Small intestine (tissue), 16 donors: ENCODE data around the gene FLNA. TPM values are rescaled to one million over a fixed set of nuclear protein-coding genes. Genes with fewer than 3 reads are reported as not detected.

Experiments used
- DNase-seq, 2 donors: peaks; one replicate each; pipeline versions ENCODE4 v3.0.0 to v3.0.0-alpha.2; 2013
- FAIRE-seq: peaks from 2 replicates; lab custom pipeline; 2012; peaks lifted over from hg19 to GRCh38; lab: Jason Lieb, UNC
- H3K27ac ChIP-seq, 3 donors: one replicate each; pipeline ENCODE4 v1.5.1; 2013; ENCODE audit warnings: low read length in 2 of 3, mild to moderate bottlenecking in 2 of 3, control low read depth in 1 of 3, inconsistent platforms in 1 of 3, low read depth in 1 of 3, moderate library complexity in 1 of 3
- H3K27me3 ChIP-seq, 3 donors: one replicate each; pipeline ENCODE4 v1.6.1; 2013; ENCODE audit warnings: low read length in 3 of 3, inconsistent platforms in 1 of 3; ENCODE audit not compliant: control insufficient read depth in 3 of 3, insufficient read depth in 3 of 3
- H3K36me3 ChIP-seq, 3 donors: one replicate each; pipeline ENCODE4 v1.6.1; 2013; ENCODE audit warnings: low read length in 3 of 3, inconsistent platforms in 1 of 3, low read depth in 1 of 3, mild to moderate bottlenecking in 1 of 3, moderate library complexity in 1 of 3; ENCODE audit not compliant: control insufficient read depth in 3 of 3, insufficient read depth in 2 of 3
- H3K4me1 ChIP-seq, 3 donors: one replicate each; pipeline ENCODE4 v1.6.1; 2013; ENCODE audit warnings: low read length in 2 of 3, inconsistent platforms in 1 of 3, low read depth in 1 of 3, mild to moderate bottlenecking in 1 of 3, moderate library complexity in 1 of 3; ENCODE audit not compliant: control insufficient read depth in 3 of 3, insufficient read depth in 2 of 3
- H3K4me3 ChIP-seq, 3 donors: one replicate each; pipeline ENCODE4 v1.5.1; 2013; ENCODE audit warnings: low read length in 3 of 3, control low read depth in 1 of 3, inconsistent platforms in 1 of 3, low read depth in 1 of 3, mild to moderate bottlenecking in 1 of 3, moderate library complexity in 1 of 3
- H3K9me3 ChIP-seq, 2 donors: one replicate each; pipeline ENCODE4 v1.6.1; 2013; ENCODE audit warnings: low read depth in 1 of 2, low read length in 1 of 2; ENCODE audit not compliant: control insufficient read depth in 2 of 2, insufficient read depth in 1 of 2
- WGBS, 3 donors: extraction: QIAGEN DNeasy Blood & Tissue Kit; methylation state at CpG; one replicate each; pipeline ENCODE4 v1.1.7; 2013; 5-methylcytosine and 5-hydroxymethylcytosine counted together
- long read RNA-seq, 10 donors: transcript quantifications; one replicate each; lab custom pipeline, GENCODE V29; 2026
- polyA plus RNA-seq, 4 donors: library from polyadenylated mRNA; stranded (reverse) in 3 of 4; unstranded in 1 of 4; fragments of 200-250 nt in 3 of 4; fragments of 120-200 nt in 1 of 4; gene quantifications; one replicate each; pipeline versions ENCODE4 v1.2.1 to v1.2.3, GENCODE V29; 2013
- donor health status: healthy with polysubstance abuse.
- donor health status: control.
- donor health status: control.
- donor health status: Bipolar disorder and iron deficiency.
- donor health status: healthy.

The FLNA gene, protein sequence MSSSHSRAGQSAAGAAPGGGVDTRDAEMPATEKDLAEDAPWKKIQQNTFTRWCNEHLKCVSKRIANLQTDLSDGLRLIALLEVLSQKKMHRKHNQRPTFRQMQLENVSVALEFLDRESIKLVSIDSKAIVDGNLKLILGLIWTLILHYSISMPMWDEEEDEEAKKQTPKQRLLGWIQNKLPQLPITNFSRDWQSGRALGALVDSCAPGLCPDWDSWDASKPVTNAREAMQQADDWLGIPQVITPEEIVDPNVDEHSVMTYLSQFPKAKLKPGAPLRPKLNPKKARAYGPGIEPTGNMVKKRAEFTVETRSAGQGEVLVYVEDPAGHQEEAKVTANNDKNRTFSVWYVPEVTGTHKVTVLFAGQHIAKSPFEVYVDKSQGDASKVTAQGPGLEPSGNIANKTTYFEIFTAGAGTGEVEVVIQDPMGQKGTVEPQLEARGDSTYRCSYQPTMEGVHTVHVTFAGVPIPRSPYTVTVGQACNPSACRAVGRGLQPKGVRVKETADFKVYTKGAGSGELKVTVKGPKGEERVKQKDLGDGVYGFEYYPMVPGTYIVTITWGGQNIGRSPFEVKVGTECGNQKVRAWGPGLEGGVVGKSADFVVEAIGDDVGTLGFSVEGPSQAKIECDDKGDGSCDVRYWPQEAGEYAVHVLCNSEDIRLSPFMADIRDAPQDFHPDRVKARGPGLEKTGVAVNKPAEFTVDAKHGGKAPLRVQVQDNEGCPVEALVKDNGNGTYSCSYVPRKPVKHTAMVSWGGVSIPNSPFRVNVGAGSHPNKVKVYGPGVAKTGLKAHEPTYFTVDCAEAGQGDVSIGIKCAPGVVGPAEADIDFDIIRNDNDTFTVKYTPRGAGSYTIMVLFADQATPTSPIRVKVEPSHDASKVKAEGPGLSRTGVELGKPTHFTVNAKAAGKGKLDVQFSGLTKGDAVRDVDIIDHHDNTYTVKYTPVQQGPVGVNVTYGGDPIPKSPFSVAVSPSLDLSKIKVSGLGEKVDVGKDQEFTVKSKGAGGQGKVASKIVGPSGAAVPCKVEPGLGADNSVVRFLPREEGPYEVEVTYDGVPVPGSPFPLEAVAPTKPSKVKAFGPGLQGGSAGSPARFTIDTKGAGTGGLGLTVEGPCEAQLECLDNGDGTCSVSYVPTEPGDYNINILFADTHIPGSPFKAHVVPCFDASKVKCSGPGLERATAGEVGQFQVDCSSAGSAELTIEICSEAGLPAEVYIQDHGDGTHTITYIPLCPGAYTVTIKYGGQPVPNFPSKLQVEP (N-terminal part only)
- polyA plus RNA-seq: 100 to 1,000 TPM in 1 of 4 donors, 10 to 100 TPM in 3; 19.2 to 251 (median 73.8) TPM
- long read RNA-seq, donor 1, partial matches to known transcripts: 2,888 of 3,049 reads
- long read RNA-seq, donor 1, other reads (novel, unspliced or antisense): 155 of 3,049 reads
- long read RNA-seq, donor 2: 0 reads
- long read RNA-seq, donor 3, transcript FLNA-209 (3 exons, 1,026 nt): major isoform, 11 of 2,566 reads
- long read RNA-seq, donor 3, partial matches to known transcripts: 2,490 of 2,566 reads
- long read RNA-seq, donor 3, other reads (novel, unspliced or antisense): 63 of 2,566 reads
- long read RNA-seq, donor 4: 0 reads
- long read RNA-seq, donor 5, partial matches to known transcripts: 0 of 5 reads
- long read RNA-seq, donor 5, other reads (novel, unspliced or antisense): 0 of 5 reads
- long read RNA-seq, donor 6, full-length matches to known transcripts: 8 of 3,172 reads
- long read RNA-seq, donor 6, partial matches to known transcripts: 3,071 of 3,172 reads
- long read RNA-seq, donor 6, other reads (novel, unspliced or antisense): 93 of 3,172 reads
- long read RNA-seq, donor 7, full-length matches to known transcripts: 18 of 446 reads
- long read RNA-seq, donor 7, partial matches to known transcripts: 415 of 446 reads
- long read RNA-seq, donor 7, other reads (novel, unspliced or antisense): 13 of 446 reads
- long read RNA-seq, donor 8: 0 reads
- long read RNA-seq, donor 9, partial matches to known transcripts: 5 of 7 reads
- long read RNA-seq, donor 9, other reads (novel, unspliced or antisense): 0 of 7 reads
- long read RNA-seq, donor 10, full-length matches to known transcripts: 23 of 3,858 reads
- long read RNA-seq, donor 10, partial matches to known transcripts: 3,704 of 3,858 reads
- long read RNA-seq, donor 10, other reads (novel, unspliced or antisense): 131 of 3,858 reads

DNA sequence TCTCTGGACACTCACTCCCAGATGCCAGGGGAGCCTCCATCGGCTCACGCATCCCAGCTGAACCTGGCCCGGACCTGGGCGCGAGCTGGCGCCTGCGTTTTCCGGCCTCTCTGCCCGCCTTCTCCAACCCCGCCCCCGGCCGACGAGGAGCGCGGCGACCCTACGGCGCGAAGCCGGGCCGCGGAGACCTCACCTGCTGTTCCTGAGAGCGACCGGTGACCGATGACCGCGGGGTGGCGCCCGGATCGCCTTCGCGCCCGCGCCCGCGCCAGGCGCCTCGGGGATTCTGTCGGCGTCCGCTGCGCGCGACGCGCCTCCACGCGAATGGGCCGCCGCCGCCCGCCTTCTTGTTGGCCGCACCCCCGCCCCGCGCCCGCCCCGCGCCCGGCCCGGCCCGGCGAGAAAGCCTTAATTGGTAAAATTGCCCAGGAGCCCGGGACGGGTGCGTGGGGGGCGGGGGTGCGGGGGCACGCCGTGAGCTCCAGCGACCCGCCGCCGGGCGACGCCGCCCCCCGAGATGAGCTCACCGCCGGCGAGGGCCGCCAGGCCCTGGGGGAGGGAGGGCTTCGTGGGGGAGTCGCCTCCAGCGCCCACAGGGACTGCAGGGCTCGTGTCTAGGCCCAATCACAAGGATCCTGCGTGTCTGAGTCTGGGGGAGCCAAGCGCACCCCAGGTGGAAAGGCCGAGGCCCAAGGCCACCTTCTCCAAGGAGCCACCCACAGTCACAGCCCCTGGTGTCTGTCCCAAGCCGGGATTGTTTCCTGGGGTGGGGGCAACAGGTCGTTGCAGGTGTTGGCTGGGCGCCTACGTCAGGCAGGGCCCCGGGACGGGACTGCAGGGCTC is at the start of gene FLNA:
FLNA (minus strand) TSS at position 322 of the 843 bp plus-strand sequence. CDS start 3,389 bp downstream, outside the sequence.
- FAIRE-seq: no peak
- H3K27ac ChIP-seq: peak within 1 kb of the TSS in 2 of 3 donors; percentile 61 to 82
- H3K36me3 ChIP-seq: peaks cover 0 to 2% (median 0%) of the 10 kb centered on the region in 3 donors
- no peaks in the 10 kb centered on the region for H3K9me3 ChIP-seq
- H3K4me1 ChIP-seq: peaks cover 0 to 24% (median 0%) of the 10 kb centered on the region in 3 donors
- DNase-seq: peak in 1 of 2 donors; percentile 47
- H3K4me3 ChIP-seq: peak within 1 kb of the TSS in 2 of 3 donors; percentile 14 to 48
- 6 to 45% (median 20%) methylated on average over 8 to 95 of the region's 95 CpGs for WGBS, 3 donors
- H3K27me3 ChIP-seq: peaks cover 0 to 28% (median 0%) of the 10 kb centered on the region in 3 donors

DNA sequence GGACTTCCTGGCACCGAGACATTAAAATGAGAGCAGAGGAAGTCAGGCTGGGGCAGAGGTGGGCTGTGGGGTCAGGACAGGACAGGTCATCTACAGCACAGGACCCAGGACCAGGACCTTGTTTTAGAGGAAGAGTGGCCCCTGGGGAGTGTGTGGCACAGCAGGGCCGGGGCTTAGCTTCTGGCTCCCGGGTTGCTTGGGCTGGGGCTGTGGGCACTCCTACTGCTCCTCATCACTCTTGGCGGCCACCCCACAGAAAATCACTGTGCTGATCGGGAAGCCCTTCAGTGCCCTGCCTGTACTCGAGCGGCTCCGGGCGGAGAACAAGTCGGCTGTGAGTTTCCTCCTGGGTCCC is 45.9 kb upstream of the FLNA start:
- peaks cover 0 to 26% (median 0%) of the 10 kb centered on the region in 3 donors for H3K36me3 ChIP-seq
- no peak for FAIRE-seq
- no peak for DNase-seq
- no peaks in the 10 kb centered on the region for H3K27me3 ChIP-seq
- H3K9me3 ChIP-seq: no peaks in the 10 kb centered on the region
- H3K4me1 ChIP-seq: no peaks in the 10 kb centered on the region
- 84 to 89% (median 88%) methylated on average over 3 to 10 of the region's 10 CpGs for WGBS, 3 donors
- H3K4me3 ChIP-seq: no peak overlapping the region
- H3K27ac ChIP-seq: no peak overlapping the region

GRCh38 chrX:154419688-154420401 is 45.4 kb upstream of the FLNA start:
- DNase-seq (no peak), FAIRE-seq (no peak)
- 78 to 80% (median 79%) methylated on average over 16 to 19 of the region's 19 CpGs for WGBS, 3 donors
- Histone ChIP-seq H3K27me3 (no peaks in the 10 kb centered on the region), H3K9me3 (no peaks in the 10 kb centered on the region), H3K4me1 (no peaks in the 10 kb centered on the region), H3K4me3 (no peak overlapping the region), H3K27ac (no peak overlapping the region), H3K36me3 (peaks cover 0 to 30% (median 0%) of the 10 kb centered on the region in 3 donors)

- 83 to 96% (median 89%) methylated on average over 7 to 8 of the region's 8 CpGs for WGBS, 3 donors
Measured at GRCh38 chrX:154419189-154419588, 44.8 kb upstream of the FLNA start.

DNA sequence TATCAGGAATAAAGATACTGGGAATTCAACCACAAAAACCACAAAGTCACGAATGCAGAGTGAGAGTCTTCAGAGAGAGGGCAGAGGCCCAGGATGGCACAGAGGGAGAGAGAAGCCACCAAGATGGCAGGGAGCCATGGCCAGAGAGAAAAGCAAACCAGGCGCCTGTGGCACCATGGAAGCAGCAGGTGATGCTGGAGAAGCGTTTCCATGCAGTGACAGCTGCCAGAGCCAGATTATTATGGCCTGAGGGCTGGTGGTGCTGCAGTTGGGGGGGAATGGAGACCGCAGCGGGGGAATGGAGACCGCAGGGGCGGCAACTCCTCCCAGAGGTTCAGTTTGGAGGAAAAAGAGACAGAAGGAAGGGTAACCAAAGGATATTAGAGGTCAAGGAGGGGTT is 42.7 kb upstream of the FLNA start:
- peaks cover 0 to 40% (median 0%) of the 10 kb centered on the region in 3 donors for H3K36me3 ChIP-seq
- WGBS, 3 donors: 76 to 86% (median 83%) methylated on average over 7 of the region's 7 CpGs
- H3K9me3 ChIP-seq: no peaks in the 10 kb centered on the region
- DNase-seq (no peak), FAIRE-seq (no peak)
- no peak overlapping the region for H3K27ac ChIP-seq
- H3K4me3 ChIP-seq: no peak overlapping the region
- H3K27me3 ChIP-seq: no peaks in the 10 kb centered on the region
- peaks cover 0 to 6% (median 0%) of the 10 kb centered on the region in 3 donors for H3K4me1 ChIP-seq

More at GRCh38 chrX:154419189-154419588, 44.8 kb upstream of the FLNA start:
- DNase-seq (no peak), FAIRE-seq (no peak)
- no peaks in the 10 kb centered on the region for H3K4me1 ChIP-seq
- H3K36me3 ChIP-seq: peaks cover 0 to 30% (median 0%) of the 10 kb centered on the region in 3 donors
- H3K9me3 ChIP-seq: no peaks in the 10 kb centered on the region
- no peak overlapping the region for H3K27ac ChIP-seq
- no peak overlapping the region for H3K4me3 ChIP-seq
- H3K27me3 ChIP-seq: no peaks in the 10 kb centered on the region

DNA sequence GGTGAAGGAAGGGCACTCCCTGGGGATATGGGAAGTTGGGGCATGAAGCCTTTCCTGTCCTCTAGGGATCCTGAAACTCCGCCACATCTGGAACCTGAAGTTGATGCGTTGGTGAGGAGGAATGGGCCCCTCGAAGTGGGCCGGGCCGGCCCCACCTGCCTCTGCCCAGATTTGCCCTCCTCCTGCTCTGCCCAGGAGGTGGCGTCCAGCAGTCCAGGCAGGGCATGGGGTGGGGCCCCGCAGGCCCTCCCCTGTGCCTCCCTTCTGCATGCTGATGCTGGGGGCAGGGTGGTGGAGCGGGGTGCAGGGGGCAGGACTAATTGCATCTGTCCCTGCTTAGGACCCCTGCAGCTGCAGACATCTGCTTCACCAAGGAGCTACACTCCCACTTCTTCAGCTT is 38.7 kb upstream of the FLNA start:
- WGBS, 3 donors: 70 to 83% (median 76%) methylated on average over 2 to 8 of the region's 8 CpGs
- H3K27ac ChIP-seq: peak overlapping the region in 1 of 3 donors; percentile 86

More for the DNA sequence above, 38.7 kb upstream of the FLNA start:
- FAIRE-seq (no peak), DNase-seq (no peak)
- H3K27me3 ChIP-seq: no peaks in the 10 kb centered on the region
- H3K4me1 ChIP-seq: peaks cover 0 to 20% (median 0%) of the 10 kb centered on the region in 3 donors
- H3K4me3 ChIP-seq: no peak overlapping the region
- H3K36me3 ChIP-seq: peaks cover 0 to 17% (median 0%) of the 10 kb centered on the region in 3 donors
- H3K9me3 ChIP-seq: no peaks in the 10 kb centered on the region
